Measurements from ENCODE around the gene CAMK2B. TPM values are rescaled to one million over a fixed set of nuclear protein-coding genes. Genes with fewer than 3 reads are reported as not detected.
"Not testable (repeated sequence)": the region's sequence is repeated elsewhere in the genome, so short reads cannot be mapped to it uniquely, and the experiment has no call there.

CAMK2B gene
- total RNA-seq, 1 experiment from 2014 or later, result 0.34 TPM

GRCh38 chr7:44176486-44176885, 148.9 kb downstream of the CAMK2B start (continued):
- no peak for TF ChIP-seq ZNF274 (IDR thresholded peaks at IDR 0.05; ENCODE audit: low read depth, low read length)
- no peak for TF ChIP-seq JUND (IDR thresholded peaks at IDR 0.05)

GRCh38 chr7:44175730-44176129, 149.7 kb downstream of the CAMK2B start:
- Histone ChIP-seq H2AFZ (ENCODE audit: low read depth, low read length, poor library complexity, severe bottlenecking) (no peak overlapping the region), H3K79me2 (ENCODE audit: insufficient read depth, low read length) (no peaks in the 10 kb centered on the region), H3K27me3 (ENCODE audit: insufficient read depth, low read length) (0 out of 2 replicates have a peak, but pooled peaks cover 5% of the 10 kb centered on the region), H3K36me3 (ENCODE audit: control insufficient read depth in 1 of 2, insufficient read depth in 2 of 2, low read length in 2 of 2) (no peaks in the 10 kb centered on the region), H3K27ac (ENCODE audit: low read depth, low read length) (no peak overlapping the region), H3K4me1 (ENCODE audit: control insufficient read depth in 1 of 2, insufficient read depth in 2 of 2, low read length in 2 of 2) (peaks cover 10 to 11% of the 10 kb centered on the region in 2 experiments), H3K9me3 (ENCODE audit: control insufficient read depth in 1 of 2, insufficient read depth in 1 of 2, low read depth in 1 of 2, low read length in 2 of 2) (no peaks in the 10 kb centered on the region), H3K9ac (ENCODE audit: low read length) (no peak overlapping the region), H3K4me3 (replicated peaks in 1 of 2; ENCODE audit: low read depth in 1 of 2, low read length in 2 of 2) (no peak overlapping the region), H3K9me2 (ENCODE audit: insufficient read depth) (no peaks in the 10 kb centered on the region), H3K4me2 (ENCODE audit: low read length) (no peak overlapping the region), H4K20me1 (ENCODE audit: insufficient read depth) (no peaks in the 10 kb centered on the region)
- ATAC-seq, result no peak
- CTCF ChIA-PET, result no interaction called here
- DNase-seq (ENCODE audit: low read depth, low spot score), result no peak
- BruUV-seq (replicated peaks), result no TSS peak
- RAD21 ChIA-PET (ENCODE audit: low non-redundant PET in 1 of 2, low total read pairs in 2 of 2, uncharacterized antibody in 2 of 2, unreplicated experiment in 2 of 2), result no interaction called here
- no peak for TF ChIP-seq EGR1 (IDR thresholded peaks at IDR 0.05; ENCODE audit: low read depth)
- TF ChIP-seq ZNF274 (IDR thresholded peaks at IDR 0.05; ENCODE audit: low read depth, low read length), result no peak
- no peak for TF ChIP-seq SP1 (IDR thresholded peaks at IDR 0.05; ENCODE audit: low read depth)
- TF ChIP-seq JUND (IDR thresholded peaks at IDR 0.05), result no peak
- no peak for TF ChIP-seq CBX3 (IDR thresholded peaks at IDR 0.05; ENCODE audit: low read depth)
- TF ChIP-seq ELF1 (IDR thresholded peaks at IDR 0.05; ENCODE audit: borderline replicate concordance, low read depth), result no peak
- no peak for TF ChIP-seq MAX (IDR thresholded peaks at IDR 0.05)
- TF ChIP-seq POLR2A (IDR thresholded peaks at IDR 0.05; ENCODE audit: borderline replicate concordance, extremely low read depth, insufficient read depth, insufficient read length), result no peak
- no peak for TF ChIP-seq ATF3 (IDR thresholded peaks at IDR 0.05)
- no peak for TF ChIP-seq CEBPB (IDR thresholded peaks at IDR 0.05; ENCODE audit: low read depth)
- no peak for TF ChIP-seq SRF (IDR thresholded peaks at IDR 0.05; ENCODE audit: low read depth)
- no peak for TF ChIP-seq ZBTB33 (IDR thresholded peaks at IDR 0.05; ENCODE audit: extremely low read depth, insufficient replicate concordance, low read length)
- no peak for TF ChIP-seq ZFX (IDR thresholded peaks at IDR 0.05)
- TF ChIP-seq POLR2AphosphoS5 (IDR thresholded peaks at IDR 0.05; ENCODE audit: low read depth, low read length), result no peak
- no peak for TF ChIP-seq RAD21 (IDR thresholded peaks at IDR 0.05; ENCODE audit: low read depth)
- no peak for TF ChIP-seq FOSL1 (IDR thresholded peaks at IDR 0.05; ENCODE audit: low read depth)
- TF ChIP-seq EZH2phosphoT487 (IDR thresholded peaks at IDR 0.05; ENCODE audit: borderline replicate concordance), result no peak
- no peak for TF ChIP-seq REST (IDR thresholded peaks at IDR 0.05; ENCODE audit: low read depth)
- intact Hi-C loops (cut with micrococcal nuclease), result no loop called here
- POLR2A ChIA-PET, result no interaction called here

- DNase-seq (ENCODE audit: low read depth, low spot score); H3K9me2 ChIP-seq (ENCODE audit: insufficient read depth); H3K4me2 ChIP-seq (ENCODE audit: low read length); intact Hi-C loops (cut with micrococcal nuclease); H3K27me3 ChIP-seq (ENCODE audit: insufficient read depth, low read length); CTCF ChIA-PET; H3K9me3 ChIP-seq (ENCODE audit: control insufficient read depth in 1 of 2, insufficient read depth in 1 of 2, low read depth in 1 of 2, low read length in 2 of 2); ATAC-seq; H2AFZ ChIP-seq (ENCODE audit: low read depth, low read length, poor library complexity, severe bottlenecking); BruUV-seq (replicated peaks); H3K9ac ChIP-seq (ENCODE audit: low read length); H3K79me2 ChIP-seq (ENCODE audit: insufficient read depth, low read length); H3K36me3 ChIP-seq (ENCODE audit: control insufficient read depth in 1 of 2, insufficient read depth in 2 of 2, low read length in 2 of 2); H3K27ac ChIP-seq (ENCODE audit: low read depth, low read length); RAD21 ChIA-PET (ENCODE audit: low non-redundant PET in 1 of 2, low total read pairs in 2 of 2, uncharacterized antibody in 2 of 2, unreplicated experiment in 2 of 2); H3K4me3 ChIP-seq (replicated peaks in 1 of 2; ENCODE audit: low read depth in 1 of 2, low read length in 2 of 2); POLR2A ChIA-PET; H4K20me1 ChIP-seq (ENCODE audit: insufficient read depth): not testable (repeated sequence)
- peaks cover 10 to 11% of the 10 kb centered on the region in 2 experiments for H3K4me1 ChIP-seq (ENCODE audit: control insufficient read depth in 1 of 2, insufficient read depth in 2 of 2, low read length in 2 of 2)
Observed at GRCh38 chr7:44174694-44174948, 150.8 kb downstream of the CAMK2B start.
